B cell (primary cell): ENCODE results near the gene GPX8. TPM values are rescaled to one million over a fixed set of nuclear protein-coding genes. Genes with fewer than 3 reads are reported as not detected.

ENCODE experiments used
- ATAC-seq: fragments of 200-7000 bp; cut with Tn5 transposase; one replicate; pipeline ENCODE4 v1.10.0; 2021; ENCODE audit warnings: low read depth, mild to moderate bottlenecking, moderate number of reproducible peaks, moderate library complexity
- CTCF ChIA-PET: fragments of 350-600 bp; sonication (Branson Sonifier 250); formaldehyde crosslinking; loops from one replicate; lab custom pipeline; 2021; ENCODE audit warnings: antibody characterized with exemption, inconsistent platforms; lab: Charles Lee
- POLR2A ChIA-PET: fragments of 350-600 bp; sonication (Branson Sonifier 250); formaldehyde crosslinking; loops from one replicate; lab custom pipeline; 2021; ENCODE audit warnings: antibody characterized with exemption; lab: Charles Lee
- DNase-seq: peaks from one replicate; pipeline ENCODE4 v3.0.0; 2013
- H2AFZ ChIP-seq: 2 replicates; pipeline ENCODE4 v1.6.1; 2012; ENCODE audit warnings: mild to moderate bottlenecking, low read depth, low read length; ENCODE audit not compliant: insufficient read depth, poor library complexity, severe bottlenecking
- H3K27ac ChIP-seq, 2 donors: 1 replicate in 1 of 2; 2 replicates in 1 of 2; pipeline ENCODE4 v1.5.1; 2012 to 2013; ENCODE audit warnings: low read length in 2 of 2, mild to moderate bottlenecking in 2 of 2, moderate library complexity in 1 of 2
- H3K27me3 ChIP-seq, 4 experiments: fragments of 200-600 bp in 1 of 4; sonication (generic) in 1 of 4; replicated peaks in 1 of 4; 1 replicate in 2 of 4; 2 replicates in 2 of 4; pipeline versions ENCODE4 v1.6.1 to v1.7.0; 2013 to 2016; ENCODE audit warnings: low read length in 3 of 4, mild to moderate bottlenecking in 2 of 4, mixed read lengths in 1 of 4, moderate library complexity in 1 of 4; ENCODE audit not compliant: insufficient read depth in 4 of 4, control insufficient read depth in 3 of 4; ENCODE audit errors: control extremely low read depth in 1 of 4
- H3K36me3 ChIP-seq, 2 experiments: replicated peaks in 1 of 2; 1 replicate in 1 of 2; 2 replicates in 1 of 2; pipeline versions ENCODE4 v1.6.1 to v1.7.1; 2013; ENCODE audit warnings: low read length in 1 of 2; ENCODE audit not compliant: insufficient read depth in 2 of 2, control insufficient read depth in 1 of 2; ENCODE audit errors: control extremely low read depth in 1 of 2, extremely low read depth in 1 of 2
- H3K4me1 ChIP-seq, 2 donors: fragments of 200-600 bp in 1 of 2; sonication (generic) in 1 of 2; 1 replicate in 1 of 2; 2 replicates in 1 of 2; pipeline versions ENCODE4 v1.5.1 to v1.6.1; 2013 to 2017; ENCODE audit warnings: low read length in 2 of 2; ENCODE audit not compliant: control insufficient read depth in 2 of 2, insufficient read depth in 2 of 2
- H3K4me2 ChIP-seq: replicated peaks from 2 replicates; pipeline ENCODE3; 2012; ENCODE audit warnings: mild to moderate bottlenecking, low read depth, low read length; ENCODE audit not compliant: poor library complexity, severe bottlenecking
- H3K4me3 ChIP-seq, 5 experiments: fragments of 200-600 bp in 1 of 5; sonication (generic) in 1 of 5; 1 replicate in 3 of 5; 2 replicates in 2 of 5; pipeline versions ENCODE4 v1.5.1 to v1.7.0; 2011 to 2016; ENCODE audit warnings: low read length in 4 of 5, mild to moderate bottlenecking in 4 of 5, low read depth in 2 of 5, control low read depth in 1 of 5, moderate library complexity in 1 of 5; ENCODE audit not compliant: insufficient read depth in 1 of 5; ENCODE audit errors: control extremely low read depth in 1 of 5, extremely low read depth in 1 of 5
- H3K79me2 ChIP-seq: fragments of 200-600 bp; sonication (generic); one replicate; pipeline ENCODE4 v1.6.0; 2016; ENCODE audit warnings: low read length; ENCODE audit not compliant: control insufficient read depth, insufficient read depth
- H3K9ac ChIP-seq: fragments of 200-600 bp; sonication (generic); 2 replicates; pipeline ENCODE4 v1.6.1; 2017; ENCODE audit warnings: mild to moderate bottlenecking, low read length, moderate library complexity
- H3K9me3 ChIP-seq, 3 donors: one replicate each; pipeline versions ENCODE4 v1.6.1 to v1.7.1; 2013; ENCODE audit warnings: low read length in 2 of 3; ENCODE audit not compliant: control insufficient read depth in 2 of 3, insufficient read depth in 1 of 3; ENCODE audit errors: control extremely low read depth in 1 of 3
- H4K20me1 ChIP-seq: 2 replicates; pipeline ENCODE4 v1.6.0; 2012; ENCODE audit warnings: mild to moderate bottlenecking, low read length; ENCODE audit not compliant: insufficient read depth, control insufficient read depth, poor library complexity, severe bottlenecking
- H3K27ac Mint-ChIP-seq: one replicate; pipeline ENCODE4 v1.8.0; 2021; ENCODE audit warnings: mixed read lengths
- H3K27me3 Mint-ChIP-seq: one replicate; pipeline ENCODE4 v1.8.0; 2021; ENCODE audit warnings: mixed read lengths
- H3K4me1 Mint-ChIP-seq: one replicate; pipeline ENCODE4 v1.8.0; 2021; ENCODE audit warnings: mixed read lengths
- H3K4me3 Mint-ChIP-seq: one replicate; pipeline ENCODE4 v1.8.0; 2021; ENCODE audit warnings: mixed read lengths
- H3K9me3 Mint-ChIP-seq: one replicate; pipeline ENCODE4 v1.8.0; 2022; ENCODE audit warnings: mixed read lengths; ENCODE audit not compliant: insufficient read depth
- EZH2 ChIP-seq: IDR thresholded peaks from 2 replicates; pipeline ENCODE4 v1.6.1; 2012; ENCODE audit warnings: borderline replicate concordance, low read depth, mild to moderate bottlenecking, moderate library complexity, low read length; ENCODE audit not compliant: insufficient read depth, poor library complexity, severe bottlenecking
- WGBS: methylation state at CpG from one replicate; pipeline ENCODE4 v1.1.5; 2013; ENCODE audit warnings: missing lambda C conversion rate; ENCODE audit not compliant: insufficient coverage; 5-methylcytosine and 5-hydroxymethylcytosine counted together
- intact Hi-C: fragments of 100-400 bp; cut with micrococcal nuclease; formaldehyde crosslinking; loops from one replicate; pipeline ENCODE4 v1.10.0; 2022
- polyA plus RNA-seq: library from polyadenylated mRNA; depleted of rRNA; stranded (reverse); fragments of >200 nt; gene quantifications from 2 replicates; pipeline ENCODE4 v1.2.3, GENCODE V29; 2012
- total RNA-seq, 2 donors: library from RNA; stranded (reverse); fragments of 120-200 nt in 1 of 2; gene quantifications; 1 replicate in 1 of 2; 2 replicates in 1 of 2; pipeline versions ENCODE4 v1.2.3 to v1.2.4, GENCODE V29; 2013 to 2022
- TF ChIP-seq, protein P1 (sequence below): fragments of 200-600 bp; IDR thresholded peaks from one replicate; pipeline ENCODE4 v1.8.0; 2022; ENCODE audit warnings: antibody characterized with exemption, mild to moderate bottlenecking

Gene GPX8
- total and polyA plus RNA-seq, 2 donors (not counting 1 experiment from before 2014, with no cell fraction given): not detected

DNA sequence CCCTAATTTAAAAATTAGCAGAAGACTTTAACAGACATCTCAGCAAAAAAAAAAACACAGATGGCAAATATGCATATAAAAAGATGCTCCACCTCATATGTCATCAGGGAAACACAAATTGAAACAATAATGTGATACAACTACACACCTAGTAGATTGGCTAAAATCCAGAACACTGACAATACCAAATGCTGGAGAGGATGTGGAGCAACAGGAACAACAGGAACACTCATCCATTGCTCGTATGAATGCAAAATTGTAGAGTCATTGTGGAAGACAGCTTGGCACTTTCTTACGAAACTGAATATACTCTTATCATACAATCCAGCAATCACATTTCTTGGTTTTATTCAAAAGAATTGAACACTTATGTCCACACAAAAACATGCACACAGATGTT lies 45.0 kb downstream of the GPX8 start:
- Histone ChIP-seq H3K4me2 (no peak overlapping the region), H3K4me1 (no peaks in the 10 kb centered on the region), H3K79me2 (no peaks in the 10 kb centered on the region), H3K27ac (no peak overlapping the region), H4K20me1 (no peaks in the 10 kb centered on the region), H3K9me3 (peaks cover 0 to 7% (median 0%) of the 10 kb centered on the region in 3 donors), H3K27me3 (peaks cover 0 to 5% (median under 1%) of the 10 kb centered on the region in 4 experiments), H3K9ac (no peak overlapping the region), H3K4me3 (no peak overlapping the region), H3K36me3 (no peaks in the 10 kb centered on the region), H2AFZ (no peak overlapping the region)
- intact Hi-C loops: no loop called here
- TF ChIP-seq, protein P1, sequence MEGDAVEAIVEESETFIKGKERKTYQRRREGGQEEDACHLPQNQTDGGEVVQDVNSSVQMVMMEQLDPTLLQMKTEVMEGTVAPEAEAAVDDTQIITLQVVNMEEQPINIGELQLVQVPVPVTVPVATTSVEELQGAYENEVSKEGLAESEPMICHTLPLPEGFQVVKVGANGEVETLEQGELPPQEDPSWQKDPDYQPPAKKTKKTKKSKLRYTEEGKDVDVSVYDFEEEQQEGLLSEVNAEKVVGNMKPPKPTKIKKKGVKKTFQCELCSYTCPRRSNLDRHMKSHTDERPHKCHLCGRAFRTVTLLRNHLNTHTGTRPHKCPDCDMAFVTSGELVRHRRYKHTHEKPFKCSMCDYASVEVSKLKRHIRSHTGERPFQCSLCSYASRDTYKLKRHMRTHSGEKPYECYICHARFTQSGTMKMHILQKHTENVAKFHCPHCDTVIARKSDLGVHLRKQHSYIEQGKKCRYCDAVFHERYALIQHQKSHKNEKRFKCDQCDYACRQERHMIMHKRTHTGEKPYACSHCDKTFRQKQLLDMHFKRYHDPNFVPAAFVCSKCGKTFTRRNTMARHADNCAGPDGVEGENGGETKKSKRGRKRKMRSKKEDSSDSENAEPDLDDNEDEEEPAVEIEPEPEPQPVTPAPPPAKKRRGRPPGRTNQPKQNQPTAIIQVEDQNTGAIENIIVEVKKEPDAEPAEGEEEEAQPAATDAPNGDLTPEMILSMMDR: no peak
- TF ChIP-seq EZH2: no peak
- DNase-seq (no peak), ATAC-seq (no peak)
- CTCF ChIA-PET: no interaction called here
- H3K4me1 Mint-ChIP-seq: no peaks in the 10 kb centered on the region
- 80% methylated on average over 1 of the region's 2 CpGs for WGBS
- POLR2A ChIA-PET: no interaction called here
- peaks cover 27% of the 10 kb centered on the region for H3K27me3 Mint-ChIP-seq
- no peaks in the 10 kb centered on the region for H3K9me3 Mint-ChIP-seq
- no peak overlapping the region for H3K4me3 Mint-ChIP-seq
- no peak overlapping the region for H3K27ac Mint-ChIP-seq

DNA sequence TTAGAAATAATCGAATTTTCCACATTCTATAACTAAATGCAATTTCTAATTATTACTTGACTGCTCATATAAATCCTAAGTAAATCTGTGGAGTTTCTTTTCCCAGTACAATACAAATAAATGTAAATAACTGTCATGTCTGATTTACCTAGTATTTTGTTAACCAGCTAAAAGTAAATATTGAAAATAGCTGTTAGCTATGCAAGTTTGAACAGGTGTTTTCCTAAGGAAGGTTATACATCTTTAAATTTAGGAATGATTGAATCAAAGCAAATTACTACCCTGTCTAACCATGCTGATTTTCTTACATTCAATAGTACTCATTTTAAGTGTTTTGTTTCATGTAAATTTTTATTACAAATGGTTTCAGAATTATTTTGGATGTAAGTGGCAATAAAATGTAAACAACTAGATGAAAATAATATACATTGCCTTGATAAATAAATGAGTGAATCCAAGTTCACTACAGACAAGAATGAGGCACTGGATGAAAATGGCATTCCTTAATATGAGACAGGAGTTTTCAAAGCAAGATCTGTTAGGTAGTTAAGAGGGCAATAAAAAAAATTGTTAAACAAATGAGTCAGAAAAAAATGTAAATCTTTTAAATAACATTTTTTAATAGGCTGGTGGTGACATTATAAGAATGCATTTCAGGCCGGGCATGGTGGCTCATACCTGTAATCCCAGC lies 51.4 kb downstream of the GPX8 start:
- H3K9me3 Mint-ChIP-seq: no peaks in the 10 kb centered on the region
- ATAC-seq (no peak), DNase-seq (no peak)
- H3K79me2 ChIP-seq: no peaks in the 10 kb centered on the region
- peaks cover 0 to 5% (median 4%) of the 10 kb centered on the region in 4 experiments for H3K27me3 ChIP-seq
- CTCF ChIA-PET: no interaction called here
- H3K4me2 ChIP-seq: no peak overlapping the region
- intact Hi-C loops: no loop called here
- no peak for TF ChIP-seq EZH2
- TF ChIP-seq, protein P1: no peak
- peaks cover 18% of the 10 kb centered on the region for H3K27me3 Mint-ChIP-seq
- no peaks in the 10 kb centered on the region for H3K36me3 ChIP-seq
- WGBS: no CpG with 5 or more reads among the region's 2 CpGs
- no peak overlapping the region for H2AFZ ChIP-seq
- H3K4me1 Mint-ChIP-seq: no peaks in the 10 kb centered on the region
- peaks cover 0 to 4% (median 0%) of the 10 kb centered on the region in 3 donors for H3K9me3 ChIP-seq
- H3K4me3 Mint-ChIP-seq: no peak overlapping the region
- H3K9ac ChIP-seq: no peak overlapping the region
- no peak overlapping the region for H3K4me3 ChIP-seq
- POLR2A ChIA-PET: no interaction called here
- H3K27ac Mint-ChIP-seq: no peak overlapping the region
- H3K27ac ChIP-seq: no peak overlapping the region
- no peaks in the 10 kb centered on the region for H4K20me1 ChIP-seq
- H3K4me1 ChIP-seq: no peaks in the 10 kb centered on the region
